Stimulated activated CD8-positive, alpha-beta memory T cell treated with anti-CD3 and anti-CD28 coated beads, Interleukin-15, amount 100 ng/mL, for 48 hours (primary cell): Measurements from ENCODE around the gene RHOA.

Experiments
- DNase-seq, 2 donors: peaks; one replicate each; pipeline ENCODE4 v3.0.0-alpha.2; 2020; ENCODE audit warnings: low read depth in 2 of 2

Gene RHOA

DNA sequence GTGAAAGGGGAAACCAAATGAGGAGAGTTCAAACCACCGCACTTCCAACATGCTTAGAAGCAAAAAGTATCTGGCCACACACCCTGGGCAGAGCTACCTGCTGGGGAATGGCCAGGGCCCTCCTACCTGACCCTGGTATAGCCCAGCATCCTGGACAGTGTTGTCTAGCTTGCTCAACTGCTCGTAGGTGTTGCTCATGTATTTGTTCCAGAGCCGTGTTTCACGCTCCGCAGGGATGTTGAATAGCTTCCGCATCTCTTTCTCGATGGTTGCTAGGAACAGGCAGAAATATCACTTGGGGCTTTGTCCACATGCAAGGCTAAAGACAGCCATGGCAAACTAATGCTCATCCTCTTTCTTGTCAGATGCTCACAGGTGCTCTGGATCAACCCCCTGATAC, 87.0 kb downstream of the RHOA start:
- DNase-seq: no peak

DNA sequence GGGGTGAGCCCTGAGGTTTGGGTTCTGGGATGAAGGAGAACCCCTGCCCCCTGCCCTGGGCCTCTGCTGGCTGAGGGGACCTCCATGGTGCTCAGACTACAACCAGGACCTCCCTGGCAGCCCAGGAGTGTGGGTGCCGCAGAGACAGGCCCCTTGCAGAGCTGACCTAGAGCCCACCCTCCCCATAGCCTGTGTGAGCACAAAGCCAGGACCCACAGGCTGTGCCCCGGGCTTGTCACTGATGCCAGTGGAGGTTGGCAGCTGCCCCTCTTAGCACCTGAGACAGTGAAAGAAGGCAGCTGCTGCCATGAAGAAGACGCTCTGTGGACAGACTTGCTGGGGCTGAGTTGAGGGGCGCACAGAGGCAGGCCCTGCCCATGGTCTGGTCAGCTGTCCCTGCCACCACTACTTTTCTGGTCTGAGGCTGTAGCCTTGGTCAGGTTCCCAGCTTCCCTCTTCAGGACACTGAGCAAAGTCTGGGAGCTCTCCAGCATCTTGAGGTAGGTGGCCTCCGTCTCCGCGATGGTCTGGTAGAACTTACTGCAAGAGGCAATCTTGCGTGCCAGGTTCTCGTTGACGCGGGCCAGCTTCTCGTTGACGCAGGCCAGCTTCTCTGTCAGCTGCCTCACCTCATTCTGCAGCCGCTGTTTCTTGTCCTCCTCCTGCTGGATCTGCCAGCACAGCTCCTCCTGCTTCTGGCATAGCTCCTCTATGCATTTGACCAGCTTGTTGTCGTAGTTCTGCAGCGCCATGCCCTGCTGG, 94.9 kb downstream of the RHOA start:
- DNase-seq: no peak

DNA sequence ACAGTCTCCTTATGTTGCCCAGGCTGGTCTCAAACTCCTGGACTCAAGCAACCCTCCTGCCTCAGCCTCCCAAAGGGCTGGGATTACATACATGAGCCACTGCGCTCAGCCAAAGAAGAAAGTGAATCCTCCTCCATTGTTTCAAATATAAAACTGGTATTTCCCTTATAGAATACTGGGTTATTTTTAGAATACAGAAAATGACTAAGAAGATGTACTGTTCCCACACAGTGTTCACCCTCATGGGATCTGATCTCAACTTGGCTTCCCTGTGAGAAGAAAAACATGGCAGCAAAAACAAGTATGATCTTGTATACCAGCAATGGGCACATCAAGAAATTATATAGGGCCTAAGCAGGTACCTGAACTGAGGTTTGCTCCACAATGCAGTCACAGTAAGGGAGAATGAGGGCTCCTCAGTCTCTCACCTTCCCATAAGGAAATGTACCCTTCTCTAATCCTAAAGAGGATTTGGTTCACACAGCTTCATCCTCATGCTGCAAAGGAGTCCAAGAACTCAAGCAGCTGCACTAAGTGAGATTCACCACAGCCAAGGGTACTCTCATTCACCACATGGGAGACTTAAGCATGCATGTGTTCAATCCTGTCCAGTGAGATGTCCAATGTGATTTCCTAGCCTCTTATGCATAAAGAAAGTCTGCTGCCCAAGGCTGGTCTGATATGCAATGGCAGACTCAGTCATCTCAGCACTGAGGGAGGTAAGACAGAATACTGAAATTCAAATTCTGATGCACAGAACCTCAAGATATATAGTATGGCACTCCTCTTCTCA, 97.7 kb downstream of the RHOA start:
- DNase-seq: no peak

DNA sequence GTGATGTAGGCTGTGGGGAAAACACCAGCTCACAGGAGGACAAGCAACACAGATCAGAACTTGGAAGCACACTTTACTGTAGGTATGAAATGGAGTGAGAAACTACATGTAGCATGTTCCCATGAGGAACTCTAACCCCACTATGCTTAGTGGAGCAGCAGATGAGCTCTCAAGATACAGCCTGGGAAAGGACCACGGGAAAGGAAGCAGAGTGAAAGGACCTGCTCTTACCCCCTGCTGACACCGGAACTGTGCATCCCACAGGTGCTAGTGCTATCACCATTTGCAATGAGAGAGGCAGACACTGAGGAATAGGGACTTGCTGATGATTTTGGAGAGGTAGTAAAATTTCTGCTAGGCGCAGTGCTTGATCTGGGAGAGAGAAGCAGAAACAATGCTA, 100.5 kb downstream of the RHOA start:
- DNase-seq: no peak

DNA sequence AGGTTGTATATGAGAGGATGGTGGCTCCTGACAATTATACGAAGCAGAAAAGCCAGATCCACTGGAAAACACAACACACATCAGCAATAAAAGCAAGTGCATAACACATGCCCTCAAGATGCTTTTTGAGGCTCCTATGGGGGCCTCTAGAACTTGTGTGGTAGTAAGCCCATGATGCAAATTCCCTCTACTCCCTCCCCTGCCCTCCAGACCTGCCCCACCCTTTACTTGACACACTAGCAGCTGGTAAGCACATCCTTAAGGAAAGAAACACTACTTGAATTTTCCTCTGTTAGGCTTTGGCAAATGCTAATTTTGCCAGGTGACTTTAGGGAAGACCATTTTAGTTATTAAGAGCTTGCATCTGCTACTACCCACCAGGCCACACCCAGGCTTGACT, 101.1 kb downstream of the RHOA start:
- no peak for DNase-seq
